ENCODE results near the gene TCN2.

GRCh38 chr22:30607939-30608338 lies 965 bp downstream of the TCN2 start:
- TF ChIP-seq CTCF (IDR thresholded peaks at IDR 0.05) (no peak), POLR2A (IDR thresholded peaks at IDR 0.05) (no peak)

Measured in Peyer's patch (tissue), 4 donors.